ENCODE results near the gene CYP8B1. TPM values are rescaled to one million over a fixed set of nuclear protein-coding genes. Genes with fewer than 3 reads are reported as not detected.
"Not testable (repeated sequence)": the region's sequence is repeated elsewhere in the genome, so short reads cannot be mapped to it uniquely, and the experiment has no call there.

The CYP8B1 gene
- total RNA-seq, 1 experiment from 2014 or later: 0.12 TPM

DNA sequence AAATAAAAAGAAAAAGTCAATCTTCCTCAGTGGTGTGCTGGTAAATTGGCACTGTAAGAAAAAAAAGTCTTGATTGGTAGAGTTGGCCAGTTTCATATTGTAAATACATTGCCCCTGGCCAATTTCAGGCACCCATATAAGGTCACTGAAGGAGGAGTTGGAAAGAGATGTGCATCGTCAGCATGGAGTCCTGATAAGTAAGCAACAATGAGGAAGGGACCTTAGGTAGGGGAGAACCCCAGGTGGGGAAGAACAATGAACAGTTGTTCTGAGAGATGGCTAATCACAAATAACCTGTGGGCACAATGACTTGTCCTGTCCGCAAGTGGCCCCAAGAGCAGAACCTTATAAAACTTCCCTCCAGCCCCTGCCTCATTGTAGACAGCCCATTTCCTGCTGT, 8.6 kb upstream of the CYP8B1 start:
- no peaks in the 10 kb centered on the region for H3K9me2 ChIP-seq (ENCODE audit: insufficient read depth)
- ChIA-PET CTCF (no interaction called here), RAD21 (ENCODE audit: low non-redundant PET in 1 of 2, low total read pairs in 2 of 2, uncharacterized antibody in 2 of 2, unreplicated experiment in 2 of 2) (no interaction called here), POLR2A (no interaction called here)
- H3K4me2 ChIP-seq (ENCODE audit: low read length): no peak overlapping the region
- H3K79me2 ChIP-seq (ENCODE audit: insufficient read depth, low read length): no peaks in the 10 kb centered on the region
- no peaks in the 10 kb centered on the region for H4K20me1 ChIP-seq (ENCODE audit: insufficient read depth)
- H3K27me3 ChIP-seq (ENCODE audit: insufficient read depth, low read length): no peaks in the 10 kb centered on the region
- H3K36me3 ChIP-seq (ENCODE audit: control insufficient read depth in 1 of 2, insufficient read depth in 2 of 2, low read length in 2 of 2): no peaks in the 10 kb centered on the region
- ATAC-seq (no peak), DNase-seq (ENCODE audit: low read depth, low spot score) (no peak)
- no peak overlapping the region for H2AFZ ChIP-seq (ENCODE audit: low read depth, low read length, poor library complexity, severe bottlenecking)
- H3K9ac ChIP-seq (ENCODE audit: low read length): no peak overlapping the region
- H3K9me3 ChIP-seq (ENCODE audit: control insufficient read depth in 1 of 2, insufficient read depth in 1 of 2, low read depth in 1 of 2, low read length in 2 of 2): no peaks in the 10 kb centered on the region
- BruUV-seq (replicated peaks): no TSS peak
- H3K4me3 ChIP-seq (replicated peaks in 1 of 2; ENCODE audit: low read depth in 1 of 2, low read length in 2 of 2): no peak overlapping the region
- H3K4me1 ChIP-seq (ENCODE audit: control insufficient read depth in 1 of 2, insufficient read depth in 2 of 2, low read length in 2 of 2): peaks cover 0 to 13% of the 10 kb centered on the region in 2 experiments; a peak in 3 of 4 replicates
- no peak for TF ChIP-seq EZH2 (IDR thresholded peaks at IDR 0.05)
- no peak for TF ChIP-seq SRF (IDR thresholded peaks at IDR 0.05; ENCODE audit: low read depth)
- no peak for TF ChIP-seq POLR2A (IDR thresholded peaks at IDR 0.05; ENCODE audit: borderline replicate concordance, extremely low read depth, insufficient read depth, insufficient read length)
- no peak overlapping the region for H3K27ac ChIP-seq (ENCODE audit: low read depth, low read length)
- intact Hi-C loops (cut with micrococcal nuclease): loop anchor here (5.0 kb wide), 2 partner anchors 312 to 652 kb away; no protein-coding TSS in a partner anchor

DNA sequence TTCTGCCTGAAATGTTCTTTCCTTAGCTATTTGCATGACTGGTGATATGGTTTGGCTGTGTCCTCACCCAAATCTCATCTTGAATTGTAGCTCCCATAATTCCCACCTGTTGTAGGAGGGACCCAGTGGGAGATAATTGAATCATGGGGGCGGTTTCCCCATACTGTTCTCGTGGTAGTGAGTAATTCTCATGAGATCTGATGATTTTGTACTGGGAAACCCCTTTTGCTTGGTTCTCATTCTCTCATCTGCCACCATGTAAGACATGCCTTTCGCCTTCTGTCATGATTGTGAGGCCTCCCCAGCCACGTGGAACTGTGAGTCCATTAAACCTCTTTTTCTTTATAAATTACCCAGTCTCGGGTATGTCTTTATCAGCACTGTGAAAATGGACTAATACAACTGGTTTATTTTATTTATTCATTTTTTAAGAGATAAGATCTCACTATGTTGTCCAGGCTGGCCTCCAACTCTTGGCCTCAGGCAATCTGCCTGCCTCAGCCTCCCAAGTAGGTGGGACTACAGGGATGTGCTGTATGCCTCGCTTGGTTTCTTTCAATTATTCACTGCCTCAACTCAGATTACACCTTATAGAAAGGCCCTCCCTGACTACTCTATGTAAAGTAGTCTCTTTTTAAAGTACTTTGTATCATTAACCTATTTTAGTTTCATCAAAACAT, 7.7 kb upstream of the CYP8B1 start:
- H3K9ac ChIP-seq (ENCODE audit: low read length); BruUV-seq (replicated peaks); H2AFZ ChIP-seq (ENCODE audit: low read depth, low read length, poor library complexity, severe bottlenecking); H3K4me2 ChIP-seq (ENCODE audit: low read length); H3K9me2 ChIP-seq (ENCODE audit: insufficient read depth); H4K20me1 ChIP-seq (ENCODE audit: insufficient read depth); CTCF ChIA-PET; ATAC-seq; H3K79me2 ChIP-seq (ENCODE audit: insufficient read depth, low read length); H3K27me3 ChIP-seq (ENCODE audit: insufficient read depth, low read length); RAD21 ChIA-PET (ENCODE audit: low non-redundant PET in 1 of 2, low total read pairs in 2 of 2, uncharacterized antibody in 2 of 2, unreplicated experiment in 2 of 2); H3K27ac ChIP-seq (ENCODE audit: low read depth, low read length); H3K9me3 ChIP-seq (ENCODE audit: control insufficient read depth in 1 of 2, insufficient read depth in 1 of 2, low read depth in 1 of 2, low read length in 2 of 2); H3K36me3 ChIP-seq (ENCODE audit: control insufficient read depth in 1 of 2, insufficient read depth in 2 of 2, low read length in 2 of 2); POLR2A ChIA-PET; H3K4me3 ChIP-seq (replicated peaks in 1 of 2; ENCODE audit: low read depth in 1 of 2, low read length in 2 of 2); DNase-seq (ENCODE audit: low read depth, low spot score): not testable (repeated sequence)
- peaks cover 0 to 13% of the 10 kb centered on the region in 2 experiments; a peak in 3 of 4 replicates for H3K4me1 ChIP-seq (ENCODE audit: control insufficient read depth in 1 of 2, insufficient read depth in 2 of 2, low read length in 2 of 2)
- intact Hi-C loops (cut with micrococcal nuclease): loop anchor here (5.0 kb wide), 2 partner anchors 311 to 651 kb away; no protein-coding TSS in a partner anchor

Data from HCT116 (cell line).